ENCODE measurements around the gene PSORS1C1. TPM values are rescaled to one million over a fixed set of nuclear protein-coding genes. Genes with fewer than 3 reads are reported as not detected.

PSORS1C1 gene
- total RNA-seq, 1 donor from 2014 or later: not detected

DNA sequence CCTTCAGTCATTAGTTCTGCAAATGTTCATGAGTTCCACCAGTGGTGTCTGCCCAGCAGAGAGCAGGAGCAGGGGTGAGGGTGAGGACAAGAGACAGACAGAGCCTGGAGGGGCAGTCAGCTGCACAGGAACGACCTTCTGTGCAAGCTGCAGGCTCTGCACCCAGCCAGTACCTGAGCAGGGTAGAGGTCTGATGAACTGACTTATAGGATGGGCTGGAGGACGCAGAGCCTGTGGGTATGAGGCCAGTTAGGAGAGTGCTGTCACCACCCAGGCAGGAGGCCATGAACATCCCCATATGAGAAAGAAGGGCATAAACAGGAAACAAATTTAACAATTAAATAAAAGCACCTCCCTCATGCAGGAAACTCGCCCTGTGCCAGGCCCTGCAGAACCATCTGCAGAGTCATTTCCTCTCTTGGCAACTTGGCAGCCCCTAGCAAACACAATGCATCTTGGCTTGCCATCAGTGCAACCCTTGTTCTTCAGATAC is 20.2 kb upstream of the PSORS1C1 start:
- intact Hi-C loops (cut with micrococcal nuclease): no loop called here

DNA sequence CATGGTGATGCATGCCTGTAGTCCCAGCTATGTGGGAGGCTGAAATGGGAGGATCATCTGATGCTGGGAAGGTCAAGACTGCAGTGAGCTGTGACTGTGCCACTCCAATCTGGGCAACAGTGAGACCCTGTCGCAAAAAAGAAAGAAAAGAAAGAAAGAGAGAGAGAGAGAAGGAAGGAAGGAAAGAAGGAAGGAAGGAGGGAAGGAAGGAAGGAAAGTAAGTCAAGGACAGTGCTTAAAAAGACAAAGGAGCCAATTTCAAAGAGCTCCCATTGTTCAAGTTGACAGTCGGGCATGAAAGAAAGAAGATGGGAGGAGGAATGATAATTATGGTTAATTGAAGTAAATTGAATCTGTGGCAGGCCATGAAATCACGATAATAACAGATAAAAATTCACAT is 18.4 kb upstream of the PSORS1C1 start:
- intact Hi-C loops (cut with micrococcal nuclease): no loop called here

DNA sequence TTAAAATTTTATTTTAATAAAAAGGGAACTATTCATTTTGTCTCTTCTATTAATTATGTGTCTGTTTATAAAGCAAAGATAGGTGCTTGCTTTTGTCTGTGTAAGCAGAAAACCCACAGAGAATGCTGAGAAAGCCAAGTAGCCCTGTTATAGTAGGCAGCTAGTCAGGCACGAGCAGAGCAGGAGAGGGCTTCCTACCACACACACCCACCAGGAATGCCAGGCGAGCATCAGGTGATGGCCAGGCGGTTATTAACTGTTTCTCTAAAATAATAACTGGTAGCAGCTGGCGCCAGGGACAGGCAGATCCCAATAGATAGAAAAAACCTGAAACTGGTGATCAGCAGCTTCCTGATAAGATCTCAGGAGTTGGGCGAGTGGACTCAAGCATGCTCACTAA is 17.9 kb upstream of the PSORS1C1 start:
- intact Hi-C loops (cut with micrococcal nuclease): no loop called here

DNA sequence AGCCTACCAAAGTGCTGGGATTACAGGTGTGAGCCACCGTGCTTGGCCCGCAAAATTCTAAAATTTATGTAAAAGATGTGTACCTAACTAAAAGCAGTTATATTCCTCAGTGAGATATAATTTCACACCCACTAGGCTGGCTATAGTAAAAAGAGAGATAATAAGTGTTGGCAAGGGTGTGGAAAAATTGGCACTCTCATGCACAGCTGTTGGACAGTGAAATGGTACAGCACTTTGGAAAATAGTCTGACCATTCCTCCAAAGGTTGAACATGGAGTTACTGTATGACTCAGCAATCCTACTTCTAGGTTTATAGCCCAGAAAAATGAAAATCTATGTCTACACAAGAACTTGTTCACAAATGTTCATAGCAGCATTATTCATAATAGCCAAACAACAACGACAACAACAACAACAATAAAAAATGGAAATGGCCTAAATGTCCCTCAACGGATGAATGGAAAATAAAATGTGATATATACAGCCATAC is 16.1 kb upstream of the PSORS1C1 start:
- intact Hi-C loops (cut with micrococcal nuclease): no loop called here

DNA sequence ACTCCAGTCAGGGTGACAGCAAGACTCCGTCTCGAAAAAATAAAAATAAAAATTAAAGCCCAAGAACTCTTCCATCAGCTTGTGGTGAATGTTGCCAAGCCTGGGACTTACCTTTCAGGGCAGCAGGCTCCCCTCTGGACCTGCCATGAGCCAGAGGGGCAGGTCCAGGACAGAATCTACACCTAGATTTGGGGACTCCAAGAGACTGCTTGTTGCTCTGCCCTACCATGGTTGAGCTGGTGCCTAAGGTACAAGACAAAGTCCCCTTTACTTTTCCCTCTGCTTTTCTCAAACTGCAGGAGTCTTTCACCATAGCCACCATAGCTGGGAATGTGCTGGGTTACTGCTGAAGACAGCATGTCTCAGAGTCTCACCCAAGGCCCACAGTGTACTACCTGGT is 11.5 kb upstream of the PSORS1C1 start:
- intact Hi-C loops (cut with micrococcal nuclease): no loop called here

DNA sequence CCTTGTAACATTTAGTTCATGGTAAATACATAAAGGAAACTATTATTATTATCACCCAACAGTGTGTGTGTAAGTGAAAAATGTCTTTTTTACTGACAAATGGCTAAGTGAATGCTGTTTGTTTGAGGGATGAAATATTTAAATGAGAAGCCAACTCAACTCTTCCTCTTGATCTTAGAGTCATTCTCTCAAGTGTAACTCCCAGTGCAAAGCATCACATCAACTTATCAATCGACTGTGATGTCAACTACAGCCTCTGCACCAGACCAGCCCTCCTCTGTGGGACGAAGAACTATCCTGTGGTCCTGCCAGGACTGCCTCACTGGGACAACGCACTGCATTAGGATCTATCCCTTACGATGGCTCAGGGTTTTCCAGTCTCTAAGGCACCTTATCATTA is 7.5 kb upstream of the PSORS1C1 start:
- intact Hi-C loops (cut with micrococcal nuclease): no loop called here

DNA sequence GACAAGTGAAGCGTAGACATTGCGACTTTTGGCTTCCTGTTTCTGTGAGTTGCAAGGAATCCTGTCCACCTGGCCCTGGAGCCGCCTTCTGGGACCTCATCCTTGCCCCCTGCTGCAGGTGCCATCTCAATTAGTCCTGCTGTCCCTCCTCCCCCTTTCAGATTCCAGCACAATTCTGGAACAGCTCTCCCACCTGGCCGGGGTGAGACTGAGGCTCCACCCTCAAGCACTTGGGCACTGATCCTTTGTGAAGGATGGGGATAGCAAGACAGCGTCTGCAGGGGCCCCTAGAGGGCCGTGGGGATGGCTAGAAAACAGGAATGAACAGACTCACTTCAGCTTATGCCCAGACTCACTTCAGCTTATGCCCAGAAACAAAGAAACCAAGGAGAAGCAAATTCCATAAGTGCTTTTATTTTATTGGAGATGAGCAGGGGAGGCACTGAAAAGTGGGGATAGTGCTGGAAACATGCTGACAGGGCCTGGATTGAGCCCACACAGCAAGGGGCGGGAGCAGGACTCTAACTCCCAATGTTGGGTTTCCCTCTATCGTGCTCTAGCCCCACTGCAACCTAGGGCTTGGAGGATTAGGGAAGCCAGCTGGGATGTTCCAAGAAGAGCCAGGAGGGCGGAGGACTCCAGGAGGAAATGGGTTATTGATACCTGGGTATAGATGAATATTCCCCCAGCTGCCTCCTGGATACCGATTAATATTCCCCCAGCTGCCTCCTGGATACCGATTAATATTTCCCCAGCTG is 3.6 kb upstream of the PSORS1C1 start:
- intact Hi-C loops (cut with micrococcal nuclease): no loop called here

DNA sequence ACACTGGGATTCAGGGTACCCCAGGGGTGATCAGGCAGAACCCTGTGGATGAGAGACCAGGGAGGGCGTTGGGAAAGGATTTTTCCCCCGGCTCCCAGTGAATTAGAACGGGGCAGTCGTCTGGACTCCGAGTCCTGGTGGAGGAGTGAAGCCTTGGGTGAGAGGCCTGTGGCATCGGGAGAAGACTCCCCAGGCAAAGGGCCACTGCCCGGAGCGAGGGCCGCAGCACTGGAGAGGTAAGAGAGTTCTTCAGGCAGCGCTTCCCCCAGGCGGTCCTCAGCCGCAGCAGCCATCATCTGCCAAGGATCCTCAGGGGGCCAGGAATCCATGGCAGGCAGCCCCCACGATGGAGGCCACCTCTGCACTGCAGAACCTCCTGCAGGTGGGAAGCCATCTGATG is 2.9 kb upstream of the PSORS1C1 start:
- intact Hi-C loops (cut with micrococcal nuclease): no loop called here

DNA sequence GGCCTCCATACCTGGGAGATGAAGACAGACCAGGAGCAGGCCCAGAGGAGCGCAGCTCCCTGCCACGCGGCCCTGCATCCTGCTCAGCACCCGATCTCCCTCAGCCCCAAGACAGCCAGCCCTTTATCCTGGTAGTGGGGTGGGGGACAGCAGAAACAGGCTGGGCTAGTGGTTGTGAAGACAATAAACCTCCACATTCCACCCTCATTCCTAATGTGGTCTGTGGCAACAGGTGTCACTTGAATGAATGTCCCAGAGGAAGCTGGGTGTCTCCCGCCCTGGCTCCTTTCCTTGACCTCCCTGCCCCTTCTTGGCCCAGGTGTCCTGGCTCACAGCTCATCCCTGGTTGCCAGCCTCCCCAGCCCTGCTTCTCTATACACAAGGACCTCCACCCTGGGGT is 2.1 kb upstream of the PSORS1C1 start, which contains the start of gene C6orf15:
Gene C6orf15 (minus strand): TSS at position 98 of the 400 bp plus-strand sequence. CDS start 20 bp downstream, at position 78.
- intact Hi-C loops (cut with micrococcal nuclease): no loop called here

DNA sequence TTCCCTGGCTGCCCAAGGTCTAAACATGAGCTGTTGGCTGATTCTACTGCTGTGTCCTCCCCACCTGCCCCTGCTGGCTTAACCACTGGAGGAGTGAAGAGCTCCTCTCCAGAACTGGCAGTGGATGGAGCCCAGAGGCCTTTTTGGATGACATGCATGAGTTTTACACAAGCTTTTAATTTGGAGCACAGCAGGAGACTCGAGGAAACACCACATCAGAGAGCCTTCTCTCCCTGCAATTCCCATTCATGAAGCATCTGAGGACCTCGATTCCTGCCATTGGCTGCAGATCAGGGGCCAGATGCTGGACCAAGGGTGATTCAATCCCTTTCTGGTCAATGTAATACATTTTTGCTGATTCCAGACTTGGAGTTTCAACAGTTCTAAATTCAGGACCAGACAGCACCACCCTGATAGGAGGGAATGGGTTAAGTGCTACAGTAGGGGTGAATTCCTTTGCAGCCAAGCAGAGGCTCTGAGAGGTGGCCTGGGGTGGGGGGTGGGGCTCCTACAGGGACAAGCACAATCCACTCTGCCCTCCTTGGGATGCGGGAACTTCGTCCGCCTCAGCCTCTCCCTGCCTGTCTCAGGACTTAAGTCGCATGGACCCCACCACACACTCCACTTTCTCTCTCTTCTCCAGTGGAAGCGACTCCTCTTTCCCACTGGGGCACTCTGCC is 599 bp upstream of the PSORS1C1 start:
- intact Hi-C loops (cut with micrococcal nuclease): no loop called here

DNA sequence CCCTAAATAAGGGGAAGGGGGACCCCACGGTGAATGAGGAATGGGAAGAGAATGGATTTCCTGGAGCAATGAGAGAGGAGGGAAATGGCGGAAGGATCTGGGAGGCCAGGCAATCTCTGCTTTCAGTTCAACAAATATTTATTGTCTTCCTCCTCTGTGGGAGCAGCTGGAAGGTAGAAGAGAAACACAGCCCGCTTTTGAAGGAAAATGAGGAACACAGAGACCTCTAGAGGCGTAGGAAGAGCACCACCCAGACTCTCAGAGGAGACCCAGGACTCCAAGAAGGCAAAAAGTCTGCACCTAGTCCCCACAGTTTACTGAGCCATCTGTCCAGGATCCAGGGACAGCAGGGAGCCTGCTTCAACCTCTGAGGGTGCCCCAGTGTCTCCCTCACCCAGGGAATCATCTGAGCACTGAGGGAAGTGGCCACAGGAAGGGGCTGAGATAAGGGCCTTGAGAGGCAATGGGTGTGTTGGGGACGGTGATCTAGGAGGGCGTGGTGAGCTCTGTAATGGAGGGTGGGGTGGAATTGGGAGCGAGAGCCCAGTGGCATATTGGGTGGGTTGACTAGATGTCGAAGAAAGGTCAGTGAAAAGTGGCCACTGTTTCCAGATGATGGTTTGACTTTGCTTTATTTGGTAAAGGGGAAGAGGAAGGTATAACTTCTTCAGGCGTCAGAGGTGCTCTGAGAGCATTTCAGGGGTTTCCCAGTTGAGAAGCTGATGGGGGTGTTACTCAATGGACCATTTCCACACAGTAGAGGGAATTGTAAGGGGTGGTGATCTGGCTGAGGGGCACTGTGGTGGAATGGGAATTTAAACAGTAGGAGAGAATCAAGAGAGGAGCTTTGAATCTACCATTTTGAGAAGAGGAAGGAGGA is 610 bp downstream of the PSORS1C1 start:
- intact Hi-C loops (cut with micrococcal nuclease): no loop called here

DNA sequence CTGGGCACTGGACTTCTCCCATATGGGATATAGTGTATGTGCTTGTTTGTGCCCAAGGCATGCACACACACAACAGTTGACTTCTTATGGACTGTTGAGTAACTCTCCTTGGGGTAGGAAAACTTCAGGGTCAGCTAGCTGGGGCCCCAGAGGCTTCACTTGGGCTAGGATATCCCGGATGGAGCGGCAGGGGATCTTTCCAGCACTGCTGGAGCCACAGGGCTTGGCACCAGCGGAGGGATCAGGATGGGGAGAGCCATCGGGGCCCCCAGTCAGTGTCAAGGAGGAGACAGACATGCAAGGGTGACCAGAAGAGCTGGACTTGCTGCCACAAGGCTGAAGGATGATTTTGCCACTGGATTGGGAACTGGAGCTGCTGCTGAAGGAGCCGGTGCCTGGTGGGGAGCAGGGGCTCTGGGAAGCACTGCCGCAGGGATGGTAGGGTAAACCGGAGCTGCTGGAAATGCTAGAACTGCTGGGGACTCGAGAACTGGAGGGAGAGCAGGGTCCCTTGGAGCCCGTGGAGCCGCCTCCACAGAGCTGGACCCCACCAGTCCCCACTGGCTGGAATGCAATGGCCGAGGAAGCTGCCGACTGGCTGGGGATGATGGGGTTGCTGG is 1.5 kb downstream of the PSORS1C1 start:
- intact Hi-C loops (cut with micrococcal nuclease): no loop called here

DNA sequence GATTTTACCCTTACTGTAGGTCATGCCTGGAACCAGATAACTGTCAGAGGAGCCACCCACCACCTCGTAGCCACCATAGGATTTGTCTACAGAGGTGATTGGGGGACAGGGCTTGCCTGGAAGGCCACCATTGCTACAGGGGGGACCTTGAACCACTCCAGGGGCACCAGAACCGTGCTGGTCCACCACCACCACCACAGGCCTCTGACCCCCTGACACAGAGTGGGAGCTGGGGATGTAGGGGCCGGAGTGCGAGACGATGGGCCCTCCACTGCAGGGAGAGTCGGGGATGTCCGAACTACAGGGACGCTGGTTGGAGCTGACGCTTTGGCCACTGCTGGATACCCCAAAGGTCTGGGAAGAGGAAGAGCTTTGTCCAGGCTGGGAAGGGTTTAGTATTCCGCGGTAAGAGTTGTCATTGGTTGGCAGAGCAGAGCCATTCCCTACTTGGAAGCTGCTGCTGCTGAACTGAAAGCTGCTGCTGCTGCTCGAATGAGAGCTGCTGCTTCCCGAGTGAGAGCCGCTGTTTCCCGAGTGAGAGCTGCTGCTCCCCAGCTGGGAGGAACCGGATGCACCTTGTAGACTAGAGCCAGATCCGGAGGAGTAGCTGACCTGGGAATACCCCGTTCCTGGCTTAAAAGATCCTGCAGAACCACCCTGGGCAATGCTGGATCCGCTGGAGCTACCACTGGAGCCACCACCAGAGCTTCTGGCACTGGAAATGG is 2.2 kb downstream of the PSORS1C1 start:
- intact Hi-C loops (cut with micrococcal nuclease): no loop called here

DNA sequence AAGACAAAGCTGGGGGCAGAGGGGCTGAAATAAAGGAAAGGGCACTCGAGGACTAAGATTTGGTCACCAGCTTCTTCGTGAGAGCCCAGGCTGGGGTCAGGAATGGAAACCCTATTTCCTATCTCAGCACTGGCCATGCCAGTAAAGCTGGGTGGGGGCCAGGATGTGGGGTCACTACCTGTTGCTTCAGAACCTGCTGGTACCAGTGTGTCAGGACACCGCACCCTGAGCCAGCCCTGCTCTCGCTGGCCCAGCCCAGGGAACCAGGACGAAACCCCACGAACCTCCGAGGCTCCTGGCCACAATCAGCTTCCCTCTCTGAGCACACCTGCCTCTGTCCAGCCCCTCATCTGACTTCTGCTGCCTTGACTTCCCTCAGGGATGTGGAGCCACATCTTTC is 3.6 kb downstream of the PSORS1C1 start:
- intact Hi-C loops (cut with micrococcal nuclease): no loop called here

DNA sequence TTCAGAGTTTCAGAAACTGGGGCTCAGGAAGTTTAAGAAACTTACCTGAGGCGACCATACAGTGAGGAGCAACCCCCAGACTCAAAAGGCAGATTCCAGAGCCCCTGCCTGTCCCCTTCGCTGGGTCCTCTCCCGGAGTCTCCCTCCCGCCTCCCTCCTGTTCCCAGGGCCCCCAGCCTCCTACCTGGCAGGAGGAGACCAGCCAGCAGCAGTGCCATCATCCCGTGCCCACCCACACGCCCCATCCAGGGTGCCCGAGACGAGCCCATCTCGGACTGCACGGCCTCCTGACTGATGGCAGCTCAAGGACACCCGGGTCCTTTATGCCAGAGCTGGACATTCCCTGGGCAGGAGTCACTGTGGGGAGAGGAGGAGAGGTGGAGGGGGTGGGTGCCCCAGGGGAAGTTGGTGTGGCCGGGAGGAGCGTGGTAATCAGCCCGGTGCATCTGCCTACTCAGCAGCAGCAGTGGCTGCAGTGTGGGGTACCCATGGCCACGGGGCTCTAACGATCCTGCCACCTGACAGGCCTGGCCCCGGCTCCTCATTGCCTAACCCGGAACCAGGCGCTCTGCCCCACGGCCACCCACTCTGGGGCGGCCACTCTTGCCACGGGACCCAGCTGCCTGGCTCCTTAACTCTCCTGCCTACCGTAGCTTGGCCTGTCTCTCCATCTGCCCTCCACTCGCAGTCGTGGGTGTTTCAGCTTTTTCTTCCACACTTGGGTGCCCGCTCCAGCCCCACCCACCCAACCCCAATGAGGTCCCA is 5.7 kb downstream of the PSORS1C1 start, which contains the start of gene CDSN:
Gene CDSN (minus strand): TSS at position 296 of the 765 bp plus-strand sequence. CDS start 27 bp downstream, at position 269.
- intact Hi-C loops (cut with micrococcal nuclease): no loop called here

DNA sequence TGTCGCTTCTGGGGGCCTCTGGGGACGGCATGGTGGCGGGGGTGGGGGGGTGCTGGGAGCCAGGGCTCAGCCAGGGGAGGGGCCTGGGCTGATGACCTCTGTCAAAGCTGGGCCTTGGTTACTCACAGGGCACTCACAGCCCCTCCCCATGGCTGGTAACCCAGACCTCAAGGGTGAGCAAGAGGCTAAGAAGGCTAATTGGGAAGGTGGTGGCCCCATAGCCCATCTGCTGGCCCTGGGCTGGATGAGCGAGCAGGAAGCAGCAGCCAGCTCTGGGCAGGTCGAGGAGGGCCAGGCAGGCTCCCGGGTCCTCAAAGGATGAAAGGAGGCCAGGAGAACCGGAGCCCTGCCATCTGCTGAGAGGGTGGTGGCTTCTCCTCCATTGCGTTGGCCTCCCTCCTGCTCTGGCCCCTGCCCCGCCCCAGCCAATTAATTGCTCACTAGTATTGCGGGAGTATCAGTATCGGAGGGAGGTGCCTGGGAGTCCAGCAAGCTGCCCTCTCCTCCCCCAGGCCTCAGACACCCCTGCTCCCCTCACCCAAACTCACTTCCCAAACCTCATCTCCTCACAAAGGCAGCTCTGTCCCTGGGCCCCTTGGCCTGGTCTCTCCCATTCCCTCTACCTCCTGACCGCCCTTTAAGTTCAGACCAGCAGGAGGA is 6.7 kb downstream of the PSORS1C1 start:
- intact Hi-C loops (cut with micrococcal nuclease): no loop called here

DNA sequence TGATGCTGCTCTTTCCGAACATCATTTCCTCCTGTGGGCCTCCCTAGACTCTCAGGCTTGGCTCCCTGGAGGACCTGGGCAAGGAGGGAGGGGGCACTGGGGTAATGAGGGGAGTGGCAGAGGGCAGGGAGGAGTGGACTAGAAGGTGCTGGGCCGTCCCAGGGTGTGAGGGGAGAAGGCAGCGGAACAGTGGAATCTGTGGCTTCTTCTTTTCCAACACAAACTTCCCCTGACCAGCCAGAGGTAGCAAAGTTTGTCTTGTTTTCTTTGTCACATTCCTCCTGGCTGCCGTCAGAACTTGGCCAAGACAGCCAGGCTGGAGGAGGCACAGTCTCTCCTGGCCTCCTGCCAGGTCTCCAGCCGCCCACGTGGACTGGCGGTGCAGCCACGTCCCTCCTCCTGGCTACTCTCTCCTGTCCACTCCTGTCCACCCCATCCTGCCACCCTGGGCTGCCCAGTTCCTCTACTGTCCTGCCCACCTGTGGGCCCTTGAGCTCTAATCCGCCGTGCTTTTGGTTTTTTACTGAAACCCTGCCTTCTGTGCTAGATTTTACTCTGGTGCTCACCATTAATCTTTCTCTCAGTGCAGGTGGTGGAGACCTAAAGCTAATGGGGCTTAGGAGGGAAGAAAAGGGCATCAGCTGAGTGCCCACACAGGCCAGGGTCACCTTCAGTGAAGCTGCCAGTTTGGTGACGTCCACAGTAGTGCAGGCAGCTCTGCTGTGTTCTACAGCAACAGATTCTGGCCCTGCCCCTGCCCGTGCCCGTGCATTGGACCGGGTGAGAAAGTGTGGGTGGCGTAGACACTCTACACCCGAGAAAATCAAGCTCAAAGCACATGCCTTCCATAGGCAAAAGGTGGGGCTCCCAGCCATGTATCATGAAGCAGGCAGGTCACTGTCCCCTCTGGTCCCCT is 8.4 kb downstream of the PSORS1C1 start:
- intact Hi-C loops (cut with micrococcal nuclease): no loop called here

DNA sequence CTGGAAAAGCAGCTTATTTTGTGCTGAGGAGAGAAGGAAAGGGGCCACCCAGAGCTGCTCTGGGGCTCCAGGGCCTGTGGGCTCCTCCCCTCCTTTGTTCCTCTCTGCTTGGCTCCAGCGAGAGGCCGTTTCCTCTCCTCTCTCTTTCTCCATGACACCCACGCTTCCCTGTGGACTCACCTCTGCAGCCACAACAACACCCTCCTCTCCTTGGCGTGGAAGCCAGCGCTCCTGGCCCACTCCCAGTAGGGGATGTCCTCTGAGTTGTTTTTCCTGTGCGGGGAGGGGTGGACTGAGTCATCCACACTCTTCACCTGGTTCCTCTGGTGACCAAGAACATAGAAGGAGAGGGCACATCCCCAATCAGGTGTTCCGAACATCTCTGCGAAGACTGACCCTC is 10.6 kb downstream of the PSORS1C1 start:
- intact Hi-C loops (cut with micrococcal nuclease): no loop called here

All from T-helper 2 cell treated with Interferon-gamma antibody and Interleukin-4, amounts not matched to agents 100 ng/mL and 5 ng/mL, for 36 hours (primary cell).